GM19467 (cell line): ENCODE data around the gene CNGB1.
"Not testable (repeated sequence)": the region's sequence is repeated elsewhere in the genome, so short reads cannot be mapped to it uniquely, and the experiment has no call there.

ENCODE experiments used
- ATAC-seq: cut with Tn5 transposase; IDR thresholded peaks from one replicate; pipeline ENCODE4 v1.9.1; 2021; ENCODE audit warnings: mild to moderate bottlenecking, moderate library complexity; ENCODE audit not compliant: unreplicated experiment

Gene CNGB1

GRCh38 chr16:57890752-57891111 lies 80.2 kb downstream of the CNGB1 start:
- no peak for ATAC-seq

- no peak for ATAC-seq
Observed at GRCh38 chr16:57889960-57890751, 80.8 kb downstream of the CNGB1 start.

GRCh38 chr16:57889522-57889921 lies 81.4 kb downstream of the CNGB1 start:
- no peak for ATAC-seq

- ATAC-seq: no peak
Observed at GRCh38 chr16:57889111-57889510, 81.8 kb downstream of the CNGB1 start.

- no peak for ATAC-seq
Observed at GRCh38 chr16:57888128-57888527, 82.8 kb downstream of the CNGB1 start.

- no peak for ATAC-seq
Observed at GRCh38 chr16:57887711-57888110, 83.2 kb downstream of the CNGB1 start.

- no peak for ATAC-seq
Observed at GRCh38 chr16:57886427-57886826, 84.5 kb downstream of the CNGB1 start.

- no peak for ATAC-seq
Observed at GRCh38 chr16:57884655-57885133, 86.2 kb downstream of the CNGB1 start.

- ATAC-seq: no peak
Observed at GRCh38 chr16:57883953-57884654, 86.8 kb downstream of the CNGB1 start.

- no peak for ATAC-seq
Observed at GRCh38 chr16:57883480-57883879, 87.4 kb downstream of the CNGB1 start.

- no peak for ATAC-seq
Observed at GRCh38 chr16:57882792-57883191, 88.1 kb downstream of the CNGB1 start.

GRCh38 chr16:57882206-57882605 lies 88.7 kb downstream of the CNGB1 start:
- ATAC-seq: no peak

- no peak for ATAC-seq
Observed at GRCh38 chr16:57878586-57878985, 92.3 kb downstream of the CNGB1 start.

- ATAC-seq: no peak
Observed at GRCh38 chr16:57876210-57876609, 94.7 kb downstream of the CNGB1 start.

- ATAC-seq: no peak
Observed at GRCh38 chr16:57875347-57875746, 95.6 kb downstream of the CNGB1 start.

- no peak for ATAC-seq
Observed at GRCh38 chr16:57873218-57873617, 97.7 kb downstream of the CNGB1 start.

GRCh38 chr16:57872764-57873163 lies 98.2 kb downstream of the CNGB1 start:
- not testable (repeated sequence) for ATAC-seq

- no peak for ATAC-seq
Observed at GRCh38 chr16:57871456-57871855, 99.5 kb downstream of the CNGB1 start.

GRCh38 chr16:57870753-57871454 lies 100.0 kb downstream of the CNGB1 start:
- ATAC-seq: no peak

GRCh38 chr16:57868913-57869520 lies 101.9 kb downstream of the CNGB1 start:
- ATAC-seq: no peak

- ATAC-seq: no peak
Observed at GRCh38 chr16:57867000-57867561, 103.8 kb downstream of the CNGB1 start.
